AG09319 (cell line): ENCODE measurements around the gene OTOGL.
"Not testable (repeated sequence)": the region's sequence is repeated elsewhere in the genome, so short reads cannot be mapped to it uniquely, and the experiment has no call there.

Experiments
- DNase-seq: peaks from one replicate; pipeline ENCODE4 v3.0.0-alpha.2; 2010; ENCODE audit warnings: low read depth; ENCODE audit errors: extremely low read depth
- CTCF ChIP-seq: IDR thresholded peaks from 2 replicates; pipeline ENCODE4 v1.5.1; 2011; ENCODE audit warnings: low read depth, mild to moderate bottlenecking, inconsistent platforms, low read length, moderate library complexity

OTOGL gene

GRCh38 chr12:80201908-80202307 is 102.6 kb downstream of the OTOGL start:
- DNase-seq = no peak

GRCh38 chr12:80205960-80206359 is 106.6 kb downstream of the OTOGL start:
- TF ChIP-seq CTCF = no peak
- no peak for DNase-seq

More at GRCh38 chr12:80201908-80202307, 102.6 kb downstream of the OTOGL start:
- TF ChIP-seq CTCF = no peak

GRCh38 chr12:80208071-80208470 is 108.7 kb downstream of the OTOGL start:
- DNase-seq = no peak
- TF ChIP-seq CTCF = no peak

GRCh38 chr12:80211671-80212070 is 112.3 kb downstream of the OTOGL start:
- DNase-seq = no peak
- TF ChIP-seq CTCF = no peak

GRCh38 chr12:80212938-80213645 is 113.8 kb downstream of the OTOGL start:
- no peak for DNase-seq
- TF ChIP-seq CTCF = no peak

GRCh38 chr12:80213871-80214270 is 114.5 kb downstream of the OTOGL start:
- no peak for DNase-seq
- TF ChIP-seq CTCF = no peak

- no peak for TF ChIP-seq CTCF
- no peak for DNase-seq
Measured at GRCh38 chr12:80217011-80217535, 117.7 kb downstream of the OTOGL start.

- DNase-seq = not testable (repeated sequence)
Measured at GRCh38 chr12:80218925-80219324, 119.6 kb downstream of the OTOGL start.
